GM18508 (cell line): ENCODE measurements around the gene KLF8.
"Not testable (repeated sequence)": the region's sequence is repeated elsewhere in the genome, so short reads cannot be mapped to it uniquely, and the experiment has no call there.

ENCODE experiments used
- ATAC-seq: cut with Tn5 transposase; IDR thresholded peaks from one replicate; pipeline ENCODE4 v1.9.1; 2021; ENCODE audit warnings: moderate number of reproducible peaks; ENCODE audit not compliant: insufficient read depth, unreplicated experiment

The KLF8 gene

DNA sequence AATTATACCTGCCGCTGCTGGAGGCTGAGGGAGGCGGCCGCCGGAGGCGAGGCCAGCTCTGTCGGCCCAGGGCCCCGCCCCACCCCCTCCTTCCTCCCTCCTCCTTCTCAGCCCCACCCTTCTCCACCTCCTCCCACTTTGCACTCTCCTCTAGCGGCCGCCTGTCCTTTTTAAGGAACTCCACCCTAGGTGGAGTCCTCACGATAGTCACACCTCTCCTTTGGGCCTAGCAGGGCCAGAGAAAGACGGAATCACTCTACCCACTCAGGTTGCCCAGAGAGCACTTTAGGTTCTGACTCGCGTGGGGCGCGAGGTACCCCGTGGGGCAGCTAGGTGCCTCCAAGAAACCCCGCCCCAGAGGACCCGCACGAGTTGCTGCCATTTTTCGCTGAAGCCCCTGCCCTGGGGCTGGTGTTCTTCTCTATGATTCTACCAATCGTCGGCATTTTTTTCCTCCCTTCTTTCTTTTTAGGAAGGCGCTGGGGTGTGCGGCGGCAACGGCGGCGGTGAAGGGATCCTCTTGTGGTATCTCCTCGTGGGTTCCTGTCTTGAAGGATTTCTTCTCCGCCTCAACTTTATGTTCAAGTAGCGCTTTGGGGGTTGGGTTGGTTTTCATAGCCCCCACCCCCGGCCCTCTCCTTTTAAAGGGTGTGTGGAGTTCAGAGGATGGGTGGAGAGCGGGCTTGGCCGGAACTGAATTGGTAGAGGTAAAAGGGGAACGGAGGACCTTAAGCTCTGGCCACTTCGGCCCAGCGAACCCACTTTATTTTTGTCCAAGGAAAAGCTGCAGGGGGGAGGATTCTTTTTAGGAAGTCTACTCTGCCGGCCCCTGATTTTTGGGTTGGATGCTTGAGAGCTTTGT lies at the start of gene KLF8:
KLF8 (plus strand) TSS at position 136 of the 862 bp plus-strand sequence. CDS start 979 bp downstream, outside the sequence.
- no peak for ATAC-seq

DNA sequence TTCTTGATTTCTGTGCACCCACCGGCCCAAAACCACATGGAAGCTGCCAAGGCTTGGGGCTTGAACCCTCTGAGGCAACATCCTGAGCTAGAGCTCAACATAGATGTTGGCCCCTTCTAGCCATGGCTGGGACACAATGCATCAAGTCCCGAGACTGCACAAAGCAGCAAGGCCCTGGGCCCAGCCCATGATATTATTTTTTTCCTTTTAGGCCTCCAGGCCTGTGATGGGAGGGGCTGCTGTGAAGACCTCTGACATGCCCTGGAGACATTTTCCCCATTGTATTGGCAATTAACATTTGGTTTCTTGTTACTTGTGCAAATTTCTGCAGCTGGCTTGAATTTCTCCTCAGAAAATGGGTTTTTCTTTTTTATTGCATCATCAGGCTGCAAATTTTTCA lies 25.2 kb upstream of the KLF8 start:
- not testable (repeated sequence) for ATAC-seq

DNA sequence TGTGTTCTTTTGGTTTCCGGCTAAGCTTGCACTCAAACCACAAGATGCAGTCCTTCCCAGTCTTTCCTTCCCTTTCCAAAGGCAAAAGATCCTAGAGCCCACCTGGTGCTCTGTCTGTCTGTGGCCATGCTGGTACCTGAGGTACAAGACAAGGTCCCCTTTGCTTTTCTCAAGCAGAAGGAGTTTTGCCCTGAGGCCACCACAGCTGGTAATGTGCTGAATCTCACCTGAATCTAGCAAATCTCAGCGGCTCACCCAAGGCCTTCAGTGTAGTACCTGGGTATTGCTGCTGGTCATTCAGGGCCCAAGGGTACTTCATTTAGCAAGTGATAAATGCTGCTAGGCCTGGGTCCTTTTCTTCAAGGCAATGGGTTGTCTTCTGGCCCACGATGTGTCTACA lies 20.5 kb upstream of the KLF8 start:
- ATAC-seq: no peak

DNA sequence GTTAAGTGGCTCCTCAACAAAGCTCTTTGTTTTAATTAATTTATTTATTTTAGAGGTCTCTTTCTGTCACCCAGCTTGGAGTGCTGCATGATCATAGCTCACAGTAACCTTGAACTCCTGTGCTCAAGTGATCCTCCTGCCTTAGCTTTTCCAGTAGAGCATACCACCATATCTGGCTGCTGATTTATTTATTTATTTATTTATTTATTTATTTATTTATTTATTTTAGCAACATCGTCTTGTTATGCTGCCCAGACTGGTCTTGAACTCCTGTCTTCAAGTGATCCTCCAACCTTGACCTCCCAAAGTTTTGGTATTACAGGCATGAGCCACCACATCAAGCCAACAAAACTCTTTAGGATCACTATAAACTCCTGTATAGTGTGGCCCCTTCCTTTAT lies 15.8 kb upstream of the KLF8 start:
- ATAC-seq: no peak

DNA sequence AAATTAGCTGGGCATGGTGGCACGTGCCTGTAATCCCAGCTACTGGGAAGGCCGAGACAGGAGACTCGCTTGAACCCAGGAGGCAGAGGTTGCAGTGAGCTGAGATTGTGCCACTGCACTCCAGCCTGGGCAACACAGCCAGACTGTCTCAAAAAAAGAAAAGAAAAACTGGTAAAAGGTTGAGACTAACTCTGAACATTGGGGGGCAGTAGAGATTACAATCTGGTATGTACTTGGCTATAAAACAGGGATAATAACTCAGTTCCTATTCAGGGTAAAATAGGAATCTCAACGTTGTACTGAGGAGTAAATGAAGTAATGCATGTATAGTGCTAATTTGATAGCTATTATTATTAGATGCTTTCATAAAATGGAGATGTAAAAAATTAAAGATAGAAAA lies 12.5 kb upstream of the KLF8 start:
- no peak for ATAC-seq

DNA sequence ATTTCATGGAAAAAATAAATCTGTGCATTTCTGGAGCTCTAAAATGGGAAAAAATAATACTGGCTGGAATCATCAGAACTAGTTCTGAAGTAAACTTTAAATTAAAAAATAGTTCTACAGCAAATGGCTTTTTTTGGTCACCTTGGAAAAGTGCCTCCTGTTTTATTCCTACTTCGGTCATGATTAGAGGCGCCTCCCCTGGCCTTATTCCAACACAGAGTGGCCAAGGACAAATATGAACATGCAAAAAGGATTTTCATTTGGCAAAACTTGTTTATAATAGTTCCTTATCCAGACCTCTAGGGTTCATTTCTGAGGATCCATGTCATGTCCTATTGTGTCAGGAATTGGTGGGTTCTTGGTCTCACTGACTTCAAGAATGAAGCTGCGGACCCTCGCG lies 11.1 kb upstream of the KLF8 start:
- ATAC-seq: no peak

DNA sequence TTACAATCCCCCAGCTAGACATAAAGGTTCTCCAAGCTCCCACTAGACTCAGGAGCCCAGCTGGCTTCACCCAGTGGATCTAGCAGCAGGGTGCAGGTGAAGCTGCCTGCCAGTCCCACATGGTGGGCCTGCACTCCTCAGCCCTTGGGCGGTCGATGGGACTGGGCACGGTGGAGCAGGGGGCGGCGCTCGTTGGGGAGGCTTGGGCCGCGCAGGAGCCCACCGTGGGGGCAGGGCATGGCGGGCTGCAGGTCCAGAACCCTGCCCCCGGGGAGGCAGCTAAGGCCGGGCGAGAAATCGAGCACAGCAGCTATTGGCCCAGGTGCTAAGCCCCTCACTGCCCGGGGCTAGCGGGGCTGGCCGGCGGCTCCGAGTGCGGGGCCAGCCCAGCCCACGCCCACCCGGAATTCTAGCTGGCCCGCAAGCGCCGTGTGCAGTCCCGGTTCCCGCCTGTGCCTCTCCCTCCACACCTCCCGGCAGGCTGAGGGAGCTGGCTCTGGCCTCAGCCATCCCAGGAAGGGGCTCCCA lies 9.6 kb upstream of the KLF8 start:
- ATAC-seq: no peak

DNA sequence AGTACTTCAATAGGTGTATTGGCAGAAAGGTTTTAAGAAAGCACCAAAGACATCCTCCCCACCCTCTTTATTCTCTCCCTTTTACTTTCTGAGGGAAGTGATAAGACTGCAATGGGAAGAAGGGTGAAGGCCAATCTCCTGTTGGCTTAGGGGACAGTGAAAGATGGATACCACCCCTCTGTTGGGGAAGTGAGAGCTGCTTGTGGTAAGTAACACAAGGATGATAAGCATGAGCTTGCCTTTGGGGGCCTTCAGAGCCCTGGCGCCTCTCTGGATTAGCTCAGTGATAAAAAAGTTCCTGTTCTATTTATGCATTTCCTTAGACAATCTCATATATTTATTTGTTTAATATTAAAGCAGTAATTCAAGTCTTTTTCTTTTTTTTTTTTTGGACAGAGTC lies 5.2 kb upstream of the KLF8 start:
- no peak for ATAC-seq

DNA sequence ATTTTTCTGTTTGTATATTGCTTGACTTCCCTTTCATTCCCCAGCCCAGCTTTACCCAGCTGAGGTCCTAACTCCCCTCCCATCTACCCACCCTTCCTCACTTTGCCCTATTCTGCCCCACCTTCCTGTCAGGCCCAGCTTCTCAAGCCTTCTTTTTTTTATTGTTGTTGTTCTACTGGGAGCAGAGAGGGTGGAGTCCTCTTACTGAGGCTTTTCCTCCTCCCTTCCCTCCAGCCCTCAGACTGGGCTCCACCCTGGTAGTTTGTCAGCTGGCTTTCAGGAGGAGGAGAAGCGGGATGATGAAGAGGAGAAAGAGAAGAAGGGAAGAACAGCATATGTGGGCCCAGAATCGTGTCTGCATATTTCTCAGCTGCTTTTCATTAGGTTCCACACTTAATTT lies 3.2 kb upstream of the KLF8 start:
- no peak for ATAC-seq

DNA sequence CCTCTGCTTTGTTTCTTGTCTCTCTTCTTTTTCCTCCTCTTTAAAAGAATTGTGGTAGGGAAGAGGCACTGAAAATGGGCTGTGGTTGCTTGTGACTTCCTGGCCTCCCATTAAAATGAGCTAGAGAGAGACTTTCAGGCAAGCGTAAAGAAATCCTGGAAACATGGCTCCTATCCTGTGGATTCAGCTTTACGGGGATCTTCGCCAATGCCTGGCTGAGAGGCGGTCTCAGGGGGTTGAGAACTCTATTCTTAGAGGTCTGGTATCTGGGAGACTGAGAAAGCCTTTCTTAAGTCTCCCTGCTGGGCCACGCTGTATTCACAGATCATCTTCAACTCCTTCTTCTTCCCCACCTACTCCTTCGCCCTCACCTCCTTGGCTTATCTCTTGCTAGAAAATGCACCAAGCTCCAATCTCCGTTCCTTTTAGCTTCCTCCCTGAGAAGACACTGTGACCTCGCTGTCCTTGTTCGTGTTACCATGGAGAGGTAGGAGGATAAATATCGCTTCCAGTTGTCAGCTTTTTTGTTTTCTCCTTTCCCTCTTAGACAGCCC lies 542 bp upstream of the KLF8 start:
- ATAC-seq: no peak

DNA sequence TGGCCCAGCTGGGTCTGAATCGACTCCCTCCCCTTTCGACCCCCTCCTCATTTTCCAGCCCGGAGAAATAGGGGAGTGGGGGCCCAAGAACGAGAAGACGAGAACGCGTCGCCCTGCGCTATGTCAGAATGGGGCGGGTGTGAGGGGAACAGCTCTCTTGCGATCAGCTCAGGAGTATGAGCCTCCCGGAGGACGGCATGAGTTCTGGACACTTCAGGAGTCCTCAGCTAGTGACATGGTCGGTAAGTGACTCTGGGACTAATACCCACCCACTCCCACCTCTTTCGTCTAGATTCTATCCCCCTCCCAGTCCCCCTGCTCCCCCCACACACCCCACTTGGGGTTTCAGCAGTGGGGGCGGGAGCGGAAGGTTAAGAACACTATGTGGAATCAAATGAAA lies 944 bp downstream of the KLF8 start:
- no peak for ATAC-seq

DNA sequence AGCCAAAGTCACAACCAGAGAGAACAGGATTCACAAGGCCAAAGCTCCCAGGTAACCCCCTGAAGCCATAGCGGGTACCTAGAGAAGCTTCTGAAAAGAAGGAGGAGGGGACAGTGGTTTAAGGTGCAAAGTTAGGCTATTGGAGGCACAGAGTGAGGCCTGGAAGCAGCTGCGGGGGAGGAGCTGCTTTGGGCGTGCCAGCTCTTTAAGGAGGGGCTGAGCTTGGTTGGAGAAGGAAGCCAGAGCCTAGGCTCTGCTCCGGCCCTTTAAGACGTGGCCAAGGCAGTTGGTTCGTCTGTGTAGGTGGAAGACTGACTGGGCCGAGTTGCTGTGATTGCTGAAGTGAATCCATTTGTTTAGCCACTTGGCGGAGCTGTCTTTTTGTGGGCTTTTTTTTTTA lies 1.5 kb downstream of the KLF8 start:
- peak; percentile 87 for ATAC-seq

DNA sequence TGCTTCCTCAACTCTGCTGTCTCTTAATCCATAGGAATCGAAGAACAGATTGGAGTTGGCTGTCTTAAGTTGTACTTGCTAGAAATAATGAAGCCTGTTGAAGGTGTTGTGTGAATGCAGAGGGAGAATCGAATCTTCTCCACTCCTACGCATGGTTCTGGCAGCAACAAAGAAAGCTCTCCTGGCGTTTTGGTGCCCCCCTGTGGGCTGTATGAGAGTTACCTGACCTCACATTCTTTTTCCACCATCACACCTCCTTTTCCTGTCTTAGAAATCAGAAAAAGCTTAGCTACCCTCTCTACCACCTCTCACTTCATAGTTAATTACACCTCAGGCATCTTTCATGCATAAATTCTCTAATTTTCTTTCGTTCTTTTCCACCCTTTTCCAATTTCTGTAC lies 16.3 kb downstream of the KLF8 start:
- ATAC-seq: no peak

DNA sequence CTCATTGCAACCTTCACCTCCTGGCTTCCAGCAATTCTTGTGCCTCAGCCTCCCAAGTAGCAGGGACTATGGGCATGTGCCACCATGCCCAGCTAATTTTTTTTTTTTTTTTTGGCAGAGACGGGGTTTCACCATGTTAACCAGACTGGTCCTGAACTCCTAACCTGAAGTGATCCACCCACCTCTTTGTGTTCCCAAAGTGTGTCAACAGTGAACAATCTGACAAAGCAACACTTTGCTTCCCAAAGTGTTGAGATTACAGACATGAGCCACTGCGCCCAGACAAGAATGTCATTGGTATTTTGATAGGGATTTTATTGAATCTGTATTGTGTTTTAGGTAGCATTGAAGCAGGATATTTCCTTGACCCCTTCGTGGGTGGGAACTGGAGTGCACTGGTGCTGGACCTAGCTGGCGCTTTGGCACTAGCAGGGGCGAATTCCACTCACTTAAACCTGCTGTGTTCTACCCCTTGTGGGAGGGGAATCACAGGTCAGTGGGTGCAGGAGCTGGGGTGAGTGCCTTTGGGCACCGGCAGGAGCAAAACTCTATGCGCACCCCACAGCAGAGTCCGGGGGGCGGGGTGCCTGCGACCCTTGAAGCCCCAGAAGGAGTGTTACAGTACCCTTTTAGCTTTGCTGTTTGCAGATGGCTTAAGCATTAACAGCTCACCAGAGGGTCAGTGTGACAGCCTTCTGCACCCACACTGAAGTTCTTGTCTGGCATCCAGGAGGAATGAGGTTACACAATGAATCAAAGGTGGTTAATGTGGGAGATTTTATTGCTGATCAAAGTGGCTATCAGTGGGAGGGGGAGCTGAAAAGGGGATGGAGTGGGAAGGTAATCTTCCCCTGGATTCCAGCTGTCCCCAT lies 21.9 kb downstream of the KLF8 start:
- no peak for ATAC-seq

DNA sequence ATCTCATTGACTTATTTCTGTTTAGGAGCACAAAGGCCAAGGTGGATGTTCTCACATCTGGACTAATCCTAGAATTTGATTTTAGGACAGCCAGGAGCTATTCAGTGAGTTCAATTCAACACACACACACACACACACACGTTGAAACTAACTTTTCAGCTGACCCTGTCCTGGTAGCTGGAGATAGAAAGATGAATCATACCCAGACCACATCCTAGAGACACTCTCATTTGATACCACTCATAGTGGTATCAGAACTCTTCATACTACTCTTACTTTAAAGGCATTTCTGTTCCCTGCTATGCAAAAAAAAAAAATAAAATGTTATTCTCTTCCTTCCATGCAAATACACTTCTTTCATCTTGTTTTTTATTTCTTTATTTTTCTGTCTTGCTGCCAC lies 36.7 kb downstream of the KLF8 start:
- peak; percentile 94 for ATAC-seq

DNA sequence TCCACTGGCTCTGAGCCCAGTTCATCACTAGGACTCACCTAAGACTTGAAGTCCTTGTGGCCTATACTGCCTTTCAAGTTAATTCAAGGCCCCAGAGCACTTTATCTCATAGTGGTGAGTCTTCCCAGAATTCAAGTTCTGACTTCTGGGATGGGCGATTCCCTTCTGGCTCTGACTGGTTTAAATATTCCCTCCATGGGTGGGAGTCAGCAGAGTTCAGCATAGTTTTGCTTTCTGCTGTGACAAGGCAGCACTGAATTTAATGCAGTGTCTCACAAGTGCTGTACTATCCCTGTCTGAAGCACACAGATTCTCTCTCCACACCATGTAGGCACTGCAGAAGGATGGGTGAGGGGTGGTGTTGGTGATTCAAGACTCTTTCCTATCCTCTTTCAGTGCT lies 46.5 kb downstream of the KLF8 start:
- no peak for ATAC-seq

DNA sequence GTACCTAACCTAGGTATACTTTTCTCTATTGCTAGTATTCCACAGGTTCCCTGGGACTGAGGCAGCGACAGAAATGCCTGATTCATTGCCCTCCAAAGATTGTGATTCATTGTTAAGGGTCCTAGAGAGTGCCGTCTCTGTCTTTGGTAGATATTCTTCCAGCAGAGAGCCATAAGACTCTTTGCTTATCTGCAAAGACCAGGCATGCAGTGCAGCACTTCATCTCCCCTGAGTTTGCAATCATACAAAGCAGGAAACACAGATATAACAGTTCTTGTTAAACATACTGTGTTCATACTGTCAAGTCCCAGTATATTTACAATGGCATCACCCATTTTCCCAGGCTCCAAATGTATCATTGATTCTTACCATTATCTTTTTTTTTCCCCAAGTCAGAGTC lies 47.7 kb downstream of the KLF8 start:
- no peak for ATAC-seq

DNA sequence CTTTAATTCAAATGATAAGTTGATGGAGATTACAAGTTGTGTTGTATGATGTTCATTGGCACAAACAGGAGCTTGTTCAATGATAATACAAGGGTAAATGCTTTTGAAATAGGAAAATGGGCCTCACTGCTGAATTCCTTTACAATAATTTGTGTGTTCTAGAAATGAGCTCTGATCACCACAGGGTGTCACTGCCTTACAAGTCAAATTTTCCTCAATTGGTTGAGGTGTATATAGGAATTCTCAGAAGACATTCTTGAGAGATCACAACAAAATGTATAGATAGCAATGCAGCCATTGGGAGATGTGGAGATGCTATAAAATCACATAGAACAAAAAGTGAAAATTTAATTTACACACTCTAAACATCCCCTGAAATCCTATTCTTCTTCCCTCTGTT lies 49.6 kb downstream of the KLF8 start:
- no peak for ATAC-seq

DNA sequence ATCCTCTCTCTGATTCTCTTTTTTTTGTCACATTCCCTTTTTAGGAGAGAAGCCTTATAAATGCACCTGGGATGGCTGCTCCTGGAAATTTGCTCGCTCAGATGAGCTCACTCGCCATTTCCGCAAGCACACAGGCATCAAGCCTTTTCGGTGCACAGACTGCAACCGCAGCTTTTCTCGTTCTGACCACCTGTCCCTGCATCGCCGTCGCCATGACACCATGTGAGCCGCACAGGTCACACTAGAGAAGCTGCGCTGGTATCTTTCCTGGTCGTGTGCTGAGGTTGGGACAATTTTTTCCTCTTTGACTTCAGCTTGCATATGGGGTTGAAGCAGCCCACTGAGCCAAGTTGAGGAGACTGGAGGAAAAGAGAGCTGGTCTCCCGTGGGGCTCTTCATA lies 52.1 kb downstream of the KLF8 start:
- no peak for ATAC-seq

DNA sequence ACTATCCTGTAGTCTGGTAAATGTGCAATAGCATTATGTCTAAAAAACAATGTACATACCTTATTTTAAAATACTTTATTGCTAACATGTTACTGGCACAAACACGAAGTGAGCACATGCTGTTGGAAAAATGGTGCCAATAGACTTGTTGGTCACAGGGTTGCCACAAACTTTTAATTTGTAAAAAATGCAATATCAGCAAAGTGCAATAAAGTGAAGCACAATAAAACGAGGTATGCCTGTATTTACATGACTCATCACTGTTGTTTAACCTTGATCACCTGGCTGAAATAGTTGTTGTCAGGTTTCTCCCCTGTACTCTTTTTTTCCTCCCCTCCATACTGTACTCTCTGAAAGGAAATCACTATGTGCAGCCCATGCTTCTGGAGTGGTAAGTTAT lies 56.5 kb downstream of the KLF8 start:
- no peak for ATAC-seq

DNA sequence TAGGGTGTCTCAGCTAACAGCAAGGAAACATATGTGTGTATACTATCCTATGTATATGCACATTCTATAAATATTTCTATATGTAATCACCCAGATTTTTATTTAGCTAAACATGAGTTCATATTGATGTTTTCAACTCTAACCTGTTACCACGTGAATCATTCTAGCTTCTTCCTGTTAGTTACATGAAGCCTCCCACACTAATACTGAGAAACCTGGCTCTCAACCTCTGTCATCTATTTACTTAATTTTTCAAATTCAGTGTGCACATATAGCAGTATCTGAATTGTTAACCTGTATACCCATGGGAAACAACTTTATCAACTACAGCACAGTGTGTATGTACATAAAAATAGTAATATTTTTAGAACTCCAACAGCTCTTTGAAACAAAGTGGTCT lies 57.3 kb downstream of the KLF8 start:
- no peak for ATAC-seq
